GM12878 (cell line): ENCODE results near the gene C1S. TPM values are rescaled to one million over a fixed set of nuclear protein-coding genes. Genes with fewer than 3 reads are reported as not detected.

Experiments used
- ATAC-seq: fragments of 200-7000 bp; cut with Tn5 transposase; 3 replicates; pipeline ENCODE4 v1.9.1; 2020; ENCODE audit warnings: mild to moderate bottlenecking, moderate library complexity
- BruUV-seq: library from RNA; stranded (reverse); fragments of 400-500 nt; replicated peaks from 2 replicates; lab custom pipeline; 2021; lab: Mats Ljungman, UMichigan
- CTCF ChIA-PET: fragments of 300-600 bp; sonication (Branson Sonifier 250); formaldehyde crosslinking; extraction: SDS; loops from one replicate; lab custom pipeline; 2021; ENCODE audit warnings: inconsistent platforms; lab: Yijun Ruan, JAX
- POLR2A ChIA-PET: fragments of 350-600 bp; formaldehyde crosslinking; extraction: SDS; loops from one replicate; lab custom pipeline; 2021; ENCODE audit warnings: inconsistent platforms; lab: Charles Lee
- RAD21 ChIA-PET: fragments of 300-600 bp; sonication (Branson Sonifier 250); formaldehyde crosslinking; loops from one replicate; lab custom pipeline; 2023; ENCODE audit warnings: antibody characterized with exemption; ENCODE audit not compliant: unreplicated experiment; lab: Charles Lee
- SMC1A ChIA-PET: fragments of 300-600 bp; sonication (Branson Sonifier 250); formaldehyde crosslinking; loops from one replicate; lab custom pipeline; 2023; ENCODE audit not compliant: unreplicated experiment, uncharacterized antibody; lab: Charles Lee
- DNase-seq: peaks from one replicate; pipeline ENCODE4 v3.0.0-alpha.2; 2011; ENCODE audit warnings: low read depth, low spot score
- FAIRE-seq: peaks from 3 replicates; lab custom pipeline; 2011; peaks lifted over from hg19 to GRCh38; lab: Jason Lieb, UNC
- H2AFZ ChIP-seq: 2 replicates; pipeline ENCODE4 v1.6.0; 2011; ENCODE audit warnings: low read depth, low read length, control low read depth; ENCODE audit not compliant: control insufficient read depth
- H3K27ac ChIP-seq: 2 replicates; pipeline ENCODE4 v1.5.1; 2011; ENCODE audit warnings: control low read depth; ENCODE audit not compliant: control insufficient read depth, insufficient read depth
- H3K27me3 ChIP-seq, 2 experiments: replicated peaks in 1 of 2; 2 replicates each; pipeline versions ENCODE4 v1.6.0 to v1.6.1; 2011; ENCODE audit warnings: low read length in 1 of 2; ENCODE audit not compliant: control insufficient read depth in 2 of 2, insufficient read depth in 2 of 2
- H3K36me3 ChIP-seq, 2 experiments: 2 replicates each; pipeline ENCODE4 v1.5.1; 2011; ENCODE audit warnings: low read length in 1 of 2; ENCODE audit not compliant: control insufficient read depth in 2 of 2, insufficient read depth in 2 of 2
- H3K4me1 ChIP-seq: 2 replicates; pipeline ENCODE4 v1.6.1; 2011; ENCODE audit warnings: mild to moderate bottlenecking, low read length, moderate library complexity, mixed read lengths; ENCODE audit not compliant: control insufficient read depth, insufficient read depth
- H3K4me2 ChIP-seq: 2 replicates; pipeline ENCODE4 v1.6.0; 2011; ENCODE audit warnings: control low read depth; ENCODE audit not compliant: control insufficient read depth, insufficient read depth
- H3K4me3 ChIP-seq: fragments of 200-600 bp; sonication (generic); 2 replicates; pipeline ENCODE4 v1.5.1; 2016
- H3K79me2 ChIP-seq: 2 replicates; pipeline ENCODE4 v1.6.0; 2011; ENCODE audit warnings: low read length; ENCODE audit not compliant: control insufficient read depth, insufficient read depth
- H3K9ac ChIP-seq: 2 replicates; pipeline ENCODE4 v1.8.0; 2011; ENCODE audit warnings: low read length, control low read depth, mixed read lengths; ENCODE audit not compliant: control insufficient read depth, insufficient read depth
- H3K9me3 ChIP-seq: replicated peaks from 3 replicates; pipeline ENCODE4 v1.5.1; 2011; ENCODE audit warnings: mild to moderate bottlenecking, low read length; ENCODE audit not compliant: control insufficient read depth, insufficient read depth
- H4K20me1 ChIP-seq: 2 replicates; pipeline ENCODE4 v1.6.0; 2011; ENCODE audit not compliant: control insufficient read depth, insufficient read depth
- ASH2L ChIP-seq: fragments of 300-600, 200-600 bp; sonication (generic); IDR thresholded peaks from 2 replicates; pipeline ENCODE4 v1.6.1; 2017; ENCODE audit warnings: low read depth, mild to moderate bottlenecking, borderline replicate concordance
- CREM ChIP-seq: IDR thresholded peaks from 2 replicates; pipeline ENCODE4 v1.6.1; 2014; ENCODE audit warnings: antibody characterized with exemption, low read depth
- CUX1 ChIP-seq: IDR thresholded peaks from 2 replicates; pipeline ENCODE4 v1.6.1; 2012; ENCODE audit warnings: improper control_type of control experiment, low read depth, low read length; ENCODE audit not compliant: insufficient replicate concordance
- FOS ChIP-seq: IDR thresholded peaks from 3 replicates; pipeline ENCODE4 v1.6.1; 2011; ENCODE audit warnings: borderline replicate concordance; ENCODE audit not compliant: insufficient read length; ENCODE audit errors: extremely low read depth
- GATAD2B ChIP-seq: fragments of 450-650 bp; conservative IDR thresholded peaks from 2 replicates; pipeline ENCODE4 v1.6.1; 2017; ENCODE audit warnings: low read depth, mild to moderate bottlenecking, moderate library complexity
- HSF1 ChIP-seq: fragments of 150-350 bp; IDR thresholded peaks from 2 replicates; pipeline ENCODE4 v1.6.1; 2014; ENCODE audit warnings: mild to moderate bottlenecking, low read depth, low read length
- MEF2A ChIP-seq: IDR thresholded peaks from 2 replicates; pipeline ENCODE4 v1.6.1; 2011; ENCODE audit warnings: low read depth, mild to moderate bottlenecking, low read length, moderate library complexity; ENCODE audit not compliant: insufficient read depth
- MTA2 ChIP-seq: fragments of 450-650 bp; IDR thresholded peaks from 2 replicates; pipeline ENCODE4 v1.6.1; 2016; ENCODE audit warnings: low read depth, mild to moderate bottlenecking, moderate library complexity
- SMARCA5 ChIP-seq: fragments of 450-650 bp; IDR thresholded peaks from 2 replicates; pipeline ENCODE4 v1.6.1; 2017; ENCODE audit warnings: mild to moderate bottlenecking
- TARDBP ChIP-seq: IDR thresholded peaks from 2 replicates; pipeline ENCODE4 v1.6.1; 2016; ENCODE audit warnings: borderline replicate concordance
- TBL1XR1 ChIP-seq: IDR thresholded peaks from 2 replicates; pipeline ENCODE4 v1.6.1; 2012; ENCODE audit warnings: low read depth, low read length, improper control_type of control experiment
- YBX1 ChIP-seq: fragments of 450-650 bp; IDR thresholded peaks from 2 replicates; pipeline ENCODE4 v1.6.1; 2016; ENCODE audit warnings: antibody characterized with exemption
- WGBS: methylation state at CpG from one replicate; pipeline ENCODE4 v1.1.6; 2016; ENCODE audit warnings: low lambda C conversion rate; ENCODE audit not compliant: insufficient replicate concordance, insufficient coverage; ENCODE audit errors: missing lambda C conversion rate; 5-methylcytosine and 5-hydroxymethylcytosine counted together
- in situ Hi-C: fragments of 300-500 bp; cut with MboI; formaldehyde crosslinking; loops from 9 replicates; pipeline ENCODE4 v1.14.3; 2018; ENCODE audit warnings: mixed read lengths
- intact Hi-C: fragments of 100-400 bp; cut with micrococcal nuclease; formaldehyde crosslinking; loops from one replicate; pipeline ENCODE4 v1.14.2; 2022; ENCODE audit not compliant: unreplicated experiment
- polyA plus RNA-seq, 11 experiments: library from polyadenylated mRNA; depleted of rRNA in 4 of 11; unstranded in 6 of 11; stranded (reverse) in 5 of 11; fragments of >200 nt; fragmentation: Nextera tagmentation in 4 of 11; fragmentation: Illumina TruSeq in 1 of 11; extraction: Ambion mirVana in 4 of 11; extraction: Trizol in 1 of 11; gene quantifications; 1 replicate in 1 of 11; 2 replicates in 10 of 11; pipeline versions ENCODE4 v1.2.1 to v1.2.3, GENCODE V29; 2011 to 2016; ENCODE audit warnings: inconsistent platforms in 2 of 11, missing spikeins in 2 of 11, low read depth in 1 of 11
- total RNA-seq, 4 experiments: library from RNA; depleted of rRNA in 3 of 4; stranded (reverse); fragments of >200 nt in 3 of 4; fragmentation: Illumina TruSeq in 1 of 4; extraction: Trizol in 1 of 4; gene quantifications; 2 replicates each; pipeline versions ENCODE4 v1.2.1 to v1.2.3, GENCODE V29; 2013 to 2021
- TF ChIP-seq, protein P1 (sequence below): IDR thresholded peaks from 2 replicates; pipeline ENCODE4 v1.6.1; 2012; ENCODE audit warnings: low read depth, low read length, improper control_type of control experiment
- TF ChIP-seq, protein P2 (sequence below): fragments of 450-650 bp; IDR thresholded peaks from 2 replicates; pipeline ENCODE4 v1.6.1; 2017; ENCODE audit warnings: low read depth, mild to moderate bottlenecking, moderate library complexity

C1S gene
- total and polyA plus RNA-seq, 10 of the 15 experiments (the other 5 are each of a cell fraction or from before 2014, with no cell fraction given) = 0.10 to 1.4 (median 0.42) TPM

- no peak overlapping the region for H3K4me3 ChIP-seq
- POLR2A ChIA-PET = no interaction called here
- no peaks in the 10 kb centered on the region for H3K79me2 ChIP-seq
- no peak overlapping the region for H3K9ac ChIP-seq
- in situ Hi-C loops = no loop called here
- DNase-seq = no peak
- 55% methylated on average over 4 of the region's 4 CpGs for WGBS
- no peaks in the 10 kb centered on the region for H3K27me3 ChIP-seq
- TF ChIP-seq CUX1 = no peak
- TF ChIP-seq, protein P1, sequence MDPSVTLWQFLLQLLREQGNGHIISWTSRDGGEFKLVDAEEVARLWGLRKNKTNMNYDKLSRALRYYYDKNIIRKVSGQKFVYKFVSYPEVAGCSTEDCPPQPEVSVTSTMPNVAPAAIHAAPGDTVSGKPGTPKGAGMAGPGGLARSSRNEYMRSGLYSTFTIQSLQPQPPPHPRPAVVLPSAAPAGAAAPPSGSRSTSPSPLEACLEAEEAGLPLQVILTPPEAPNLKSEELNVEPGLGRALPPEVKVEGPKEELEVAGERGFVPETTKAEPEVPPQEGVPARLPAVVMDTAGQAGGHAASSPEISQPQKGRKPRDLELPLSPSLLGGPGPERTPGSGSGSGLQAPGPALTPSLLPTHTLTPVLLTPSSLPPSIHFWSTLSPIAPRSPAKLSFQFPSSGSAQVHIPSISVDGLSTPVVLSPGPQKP = no peak
- no peak for TF ChIP-seq ASH2L
- no peak for TF ChIP-seq MEF2A
- no peak for TF ChIP-seq TBL1XR1
- no peak for TF ChIP-seq YBX1
- TF ChIP-seq CREM = no peak
- TF ChIP-seq, protein P2, sequence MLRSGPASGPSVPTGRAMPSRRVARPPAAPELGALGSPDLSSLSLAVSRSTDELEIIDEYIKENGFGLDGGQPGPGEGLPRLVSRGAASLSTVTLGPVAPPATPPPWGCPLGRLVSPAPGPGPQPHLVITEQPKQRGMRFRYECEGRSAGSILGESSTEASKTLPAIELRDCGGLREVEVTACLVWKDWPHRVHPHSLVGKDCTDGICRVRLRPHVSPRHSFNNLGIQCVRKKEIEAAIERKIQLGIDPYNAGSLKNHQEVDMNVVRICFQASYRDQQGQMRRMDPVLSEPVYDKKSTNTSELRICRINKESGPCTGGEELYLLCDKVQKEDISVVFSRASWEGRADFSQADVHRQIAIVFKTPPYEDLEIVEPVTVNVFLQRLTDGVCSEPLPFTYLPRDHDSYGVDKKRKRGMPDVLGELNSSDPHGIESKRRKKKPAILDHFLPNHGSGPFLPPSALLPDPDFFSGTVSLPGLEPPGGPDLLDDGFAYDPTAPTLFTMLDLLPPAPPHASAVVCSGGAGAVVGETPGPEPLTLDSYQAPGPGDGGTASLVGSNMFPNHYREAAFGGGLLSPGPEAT = no peak
- no peak for TF ChIP-seq HSF1
- TF ChIP-seq MTA2 = no peak
- no peak for TF ChIP-seq SMARCA5
- TF ChIP-seq FOS = no peak
- TF ChIP-seq TARDBP = no peak
- TF ChIP-seq GATAD2B = no peak
- TF ChIP-seq, all 136 proteins: peak for 0
- RAD21 ChIA-PET = interaction anchor here (1.0 to 1.3 kb wide), 2 partner anchors 35 to 58 kb away, joined by 3 to 4 read pairs; partner anchors contain the start of gene LPCAT3
- Histone ChIP-seq H3K27ac (no peak overlapping the region), H3K9me3 (no peaks in the 10 kb centered on the region), H3K4me1 (no peaks in the 10 kb centered on the region), H4K20me1 (no peaks in the 10 kb centered on the region), H3K4me2 (no peak overlapping the region), H3K36me3 (no peaks in the 10 kb centered on the region), H2AFZ (no peak overlapping the region)
- CTCF ChIA-PET = interaction anchor here (0.6 to 2.6 kb wide), 5 partner anchors 11 to 415 kb away, joined by 3 to 8 read pairs (median 3); partner anchors contain the start of genes C12orf57 and RNU7-1
- no peak for FAIRE-seq
- no peak for ATAC-seq
- no TSS peak for BruUV-seq
- SMC1A ChIA-PET = no interaction called here
- intact Hi-C loops = no loop called here
These were observed 16.0 kb downstream of the C1S start for GRCh38 chr12:7076493-7076892.
